GM21360 (cell line): ENCODE results near the gene MAGI1.
"Not testable (repeated sequence)": the region's sequence is repeated elsewhere in the genome, so short reads cannot be mapped to it uniquely, and the experiment has no call there.

ENCODE experiments used
- ATAC-seq: cut with Tn5 transposase; IDR thresholded peaks from one replicate; pipeline ENCODE4 v1.9.1; 2021; ENCODE audit warnings: mild to moderate bottlenecking, moderate library complexity; ENCODE audit not compliant: unreplicated experiment

MAGI1 gene

GRCh38 chr3:66041116-66041515 lies 2.4 kb upstream of the MAGI1 start:
- no peak for ATAC-seq

- ATAC-seq: no peak
Measured at GRCh38 chr3:66039590-66039887, 821 bp upstream of the MAGI1 start.

- peak; percentile 27 for ATAC-seq
Measured at GRCh38 chr3:66038384-66038725, 363 bp downstream of the MAGI1 start.

GRCh38 chr3:66037986-66038369 lies 740 bp downstream of the MAGI1 start:
- ATAC-seq: no peak

GRCh38 chr3:66037330-66037985 lies 1.3 kb downstream of the MAGI1 start:
- no peak for ATAC-seq

GRCh38 chr3:66036586-66037148 lies 2.1 kb downstream of the MAGI1 start:
- ATAC-seq: no peak

- ATAC-seq: no peak
Measured at GRCh38 chr3:66035763-66036477, 2.8 kb downstream of the MAGI1 start.

GRCh38 chr3:66033241-66034138 lies 5.2 kb downstream of the MAGI1 start:
- no peak for ATAC-seq

- ATAC-seq: no peak
Measured at GRCh38 chr3:66031102-66031698, 7.5 kb downstream of the MAGI1 start.

- ATAC-seq: no peak
Measured at GRCh38 chr3:66029443-66029842, 9.3 kb downstream of the MAGI1 start.

GRCh38 chr3:66029014-66029413 lies 9.7 kb downstream of the MAGI1 start:
- ATAC-seq: no peak

GRCh38 chr3:66028457-66028856 lies 10.3 kb downstream of the MAGI1 start:
- ATAC-seq: no peak

- not testable (repeated sequence) for ATAC-seq
Measured at GRCh38 chr3:66027099-66027498, 11.6 kb downstream of the MAGI1 start.

- ATAC-seq: no peak
Measured at GRCh38 chr3:66023738-66024385, 14.9 kb downstream of the MAGI1 start.

- no peak for ATAC-seq
Measured at GRCh38 chr3:66023229-66023628, 15.5 kb downstream of the MAGI1 start.

GRCh38 chr3:66021731-66022131 lies 17.0 kb downstream of the MAGI1 start:
- no peak for ATAC-seq

- no peak for ATAC-seq
Measured at GRCh38 chr3:66019896-66020295, 18.8 kb downstream of the MAGI1 start.

GRCh38 chr3:66018057-66019033 lies 20.4 kb downstream of the MAGI1 start:
- no peak for ATAC-seq

- ATAC-seq: no peak
Measured at GRCh38 chr3:66017591-66017990, 21.1 kb downstream of the MAGI1 start.

GRCh38 chr3:66017084-66017483 lies 21.6 kb downstream of the MAGI1 start:
- no peak for ATAC-seq
